Stimulated activated naive CD8-positive, alpha-beta T cell treated with anti-CD3 and anti-CD28 coated beads, Interleukin-15, amount 100 ng/mL, for 72 hours (primary cell): ENCODE results near the gene TBCA.

ENCODE experiments used
- ATAC-seq: fragments of 150-1000 bp; cut with Tn5 transposase; 2 replicates; pipeline ENCODE4 v1.10.0; 2021; ENCODE audit warnings: mild to moderate bottlenecking, moderate library complexity
- DNase-seq, 2 donors: peaks; one replicate each; pipeline ENCODE4 v3.0.0; 2021 to 2022
- H3K27ac Mint-ChIP-seq, 2 donors: one replicate each; pipeline ENCODE4 v1.8.0; 2022; ENCODE audit warnings: mild to moderate bottlenecking in 2 of 2, mixed read lengths in 2 of 2, moderate library complexity in 2 of 2
- H3K27me3 Mint-ChIP-seq: one replicate; pipeline ENCODE4 v1.8.0; 2022; ENCODE audit warnings: mixed read lengths
- H3K4me1 Mint-ChIP-seq: one replicate; pipeline ENCODE4 v1.8.0; 2022; ENCODE audit warnings: mild to moderate bottlenecking, mixed read lengths
- H3K4me3 Mint-ChIP-seq, 2 donors: one replicate each; pipeline ENCODE4 v1.8.0; 2022; ENCODE audit warnings: mild to moderate bottlenecking in 2 of 2, mixed read lengths in 2 of 2, moderate library complexity in 1 of 2
- H3K9me3 Mint-ChIP-seq, 2 donors: one replicate each; pipeline ENCODE4 v1.8.0; 2022; ENCODE audit warnings: mixed read lengths in 2 of 2

Gene TBCA

DNA sequence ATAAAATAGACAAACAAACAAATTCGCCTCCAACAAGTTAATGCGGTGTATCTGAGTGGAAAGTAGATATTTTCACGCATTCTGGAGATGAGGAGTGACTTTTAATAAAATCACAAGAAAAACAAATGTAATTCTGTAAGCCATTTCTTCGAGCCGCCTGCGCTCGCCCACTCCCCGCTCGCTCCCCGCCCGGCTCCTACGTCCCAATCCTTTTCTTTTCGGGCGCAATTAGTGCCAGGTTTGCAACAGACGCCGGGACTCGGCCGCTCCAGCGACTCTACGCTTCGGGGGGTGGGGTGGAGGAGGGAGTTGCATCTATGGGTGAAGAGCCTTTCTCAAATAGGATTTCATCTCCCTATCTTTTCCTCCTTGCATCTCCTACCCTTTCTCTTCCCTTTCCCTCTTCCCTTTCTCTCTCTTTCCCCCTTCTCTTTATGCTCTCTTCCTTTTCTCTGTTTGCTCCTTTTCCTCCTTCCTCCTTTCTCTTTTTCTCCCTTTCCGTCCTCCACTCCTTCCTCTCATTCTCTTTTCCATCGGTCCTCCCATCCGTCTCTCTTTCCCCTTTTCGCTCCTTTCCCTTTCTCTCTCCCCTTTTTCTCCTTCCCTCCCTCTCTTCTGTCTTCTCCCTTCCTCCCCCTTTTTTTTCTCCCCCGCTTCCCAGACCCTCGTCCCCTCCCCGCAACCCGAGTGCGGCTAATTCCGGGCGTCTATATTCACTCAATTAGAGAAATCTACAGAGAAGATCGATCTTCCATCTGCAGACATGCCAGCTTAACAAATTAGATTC is 131.6 kb downstream of the TBCA start:
- ATAC-seq (no peak), DNase-seq (no peak)
- H3K27ac Mint-ChIP-seq, result no peak overlapping the region
- H3K9me3 Mint-ChIP-seq, result peaks cover 5 to 18% of the 10 kb centered on the region in 2 donors
- H3K4me1 Mint-ChIP-seq, result peaks cover 39% of the 10 kb centered on the region
- peak overlapping the region; percentile 48 to 76 for H3K4me3 Mint-ChIP-seq
- H3K27me3 Mint-ChIP-seq, result peaks cover 98% of the 10 kb centered on the region

DNA sequence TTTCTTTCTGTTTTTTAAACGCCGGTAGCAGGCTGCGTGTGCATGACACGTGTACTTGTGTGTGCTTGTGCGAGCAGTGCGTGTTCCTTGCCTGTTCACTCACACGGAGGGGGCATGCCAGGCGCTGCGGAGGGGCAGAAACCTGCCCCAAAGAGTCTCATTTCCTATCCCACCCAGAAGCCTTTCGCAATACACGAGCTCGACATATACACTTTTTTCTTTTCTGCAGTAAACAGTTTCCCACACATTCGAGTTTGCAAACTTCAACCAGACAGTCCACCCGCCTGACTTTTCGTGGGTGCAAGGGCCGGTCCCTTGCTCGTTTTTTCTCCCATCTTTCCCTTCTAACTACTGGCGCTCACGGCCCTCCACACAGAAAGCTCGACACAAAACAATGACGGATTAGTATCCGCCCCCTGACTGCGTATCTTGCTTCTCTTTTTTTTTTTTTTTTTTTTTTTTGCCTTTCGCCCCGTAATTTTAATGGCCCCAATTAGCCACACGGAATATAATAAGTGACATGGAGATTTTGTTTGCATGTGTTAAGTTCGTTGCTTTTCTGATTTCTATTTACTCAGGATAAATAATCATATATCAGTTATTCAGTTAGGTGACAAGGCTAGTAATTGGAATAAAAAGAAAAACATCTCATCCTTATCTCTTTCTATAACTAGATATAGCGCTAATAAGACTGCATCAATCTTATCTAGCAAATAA is 132.3 kb downstream of the TBCA start:
- DNase-seq (no peak), ATAC-seq (no peak)
- Mint-ChIP-seq H3K27ac (no peak overlapping the region), H3K4me3 (peak overlapping the region; percentile 58 to 76), H3K9me3 (peaks cover 5 to 13% of the 10 kb centered on the region in 2 donors), H3K4me1 (peaks cover 46% of the 10 kb centered on the region), H3K27me3 (peaks cover 98% of the 10 kb centered on the region)

DNA sequence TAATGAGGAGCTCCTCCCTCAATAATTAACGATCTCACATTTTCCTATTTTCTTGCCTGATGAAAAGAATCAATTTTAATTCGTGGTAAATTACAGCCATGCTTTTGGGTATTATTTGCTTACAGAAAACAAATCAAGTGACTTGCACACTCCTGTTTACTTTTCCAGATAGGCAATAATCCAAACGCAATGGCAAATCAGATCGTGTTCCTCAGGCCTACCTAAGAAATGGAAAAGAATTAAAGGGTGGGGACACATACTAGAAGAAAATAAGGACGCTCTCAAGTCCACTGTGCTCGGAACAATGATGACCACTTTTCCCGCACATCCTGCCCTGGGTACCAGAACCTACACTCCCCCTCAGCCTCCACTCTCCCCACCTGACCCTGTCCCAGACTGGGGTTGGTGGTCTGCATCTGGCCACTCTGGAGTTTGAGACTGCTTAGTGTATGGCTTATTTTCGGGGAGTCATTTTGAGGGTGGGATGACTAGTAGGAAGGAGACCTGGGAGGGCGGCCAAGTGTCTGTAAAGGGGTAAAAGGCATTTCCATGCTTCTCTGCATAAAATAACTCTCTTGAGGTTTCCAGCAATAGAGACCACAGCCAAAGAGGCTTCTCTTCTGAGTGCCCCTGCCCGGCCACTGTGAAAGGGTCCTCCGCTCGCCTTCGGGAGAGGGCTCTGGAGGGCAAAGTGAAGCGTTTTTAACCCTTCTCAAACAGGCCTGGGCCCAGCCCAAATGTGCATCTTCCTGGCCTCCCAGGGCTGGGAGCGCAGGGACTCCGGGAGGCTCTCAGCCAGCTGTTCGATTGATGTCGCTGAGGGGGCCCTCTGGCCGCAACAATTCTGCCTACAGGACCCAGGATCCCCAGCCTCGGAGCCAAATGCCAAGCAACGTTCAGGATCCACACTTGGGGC is 133.1 kb downstream of the TBCA start:
- ATAC-seq (no peak), DNase-seq (no peak)
- peaks cover 50% of the 10 kb centered on the region for H3K4me1 Mint-ChIP-seq
- peaks cover under 1 to 7% of the 10 kb centered on the region in 2 donors for H3K9me3 Mint-ChIP-seq
- peaks cover 97% of the 10 kb centered on the region for H3K27me3 Mint-ChIP-seq
- peak overlapping the region; percentile 58 to 76 for H3K4me3 Mint-ChIP-seq
- H3K27ac Mint-ChIP-seq, result no peak overlapping the region

DNA sequence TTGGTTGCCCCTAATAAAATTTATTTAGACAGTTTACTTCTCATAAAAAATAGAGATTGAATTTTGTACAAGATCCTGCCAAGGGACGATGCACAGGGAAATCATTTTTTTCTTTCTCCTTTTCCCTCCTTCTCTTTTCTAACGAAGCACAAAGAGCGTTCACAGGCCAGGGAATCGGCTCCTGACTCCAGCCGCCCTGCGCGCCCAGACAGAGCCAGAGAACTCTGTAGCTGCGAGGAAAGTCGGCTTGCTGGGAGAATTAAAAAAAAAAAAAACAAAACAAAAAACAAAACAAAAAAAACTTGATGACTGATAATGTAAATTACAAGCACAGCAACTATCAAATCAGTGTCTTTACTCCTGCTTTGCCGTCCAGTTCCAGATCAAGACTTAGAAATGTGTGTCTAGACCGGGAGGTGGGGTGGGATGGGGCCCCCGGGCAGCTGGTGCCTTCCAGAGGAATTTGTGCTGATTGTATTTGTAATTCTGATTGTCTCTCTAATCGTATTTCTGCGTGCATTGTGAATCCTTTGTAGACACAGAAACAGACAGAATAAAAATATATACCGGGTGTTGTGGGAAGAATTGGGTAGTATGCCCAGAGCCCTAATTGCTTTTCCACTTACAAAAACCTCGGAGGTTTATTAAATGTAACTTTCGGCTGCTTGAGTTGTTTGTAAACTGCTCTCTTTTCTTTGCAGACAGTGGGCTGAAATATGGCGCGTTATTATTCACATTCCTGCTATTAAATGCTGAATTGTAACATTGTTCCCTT is 134.0 kb downstream of the TBCA start:
- ATAC-seq, result no peak
- peaks cover 0 to 12% of the 10 kb centered on the region in 2 donors for H3K9me3 Mint-ChIP-seq
- no peak for DNase-seq
- H3K27me3 Mint-ChIP-seq, result peaks cover 97% of the 10 kb centered on the region
- no peak overlapping the region for H3K27ac Mint-ChIP-seq
- H3K4me1 Mint-ChIP-seq, result peaks cover 58% of the 10 kb centered on the region
- no peak overlapping the region for H3K4me3 Mint-ChIP-seq

DNA sequence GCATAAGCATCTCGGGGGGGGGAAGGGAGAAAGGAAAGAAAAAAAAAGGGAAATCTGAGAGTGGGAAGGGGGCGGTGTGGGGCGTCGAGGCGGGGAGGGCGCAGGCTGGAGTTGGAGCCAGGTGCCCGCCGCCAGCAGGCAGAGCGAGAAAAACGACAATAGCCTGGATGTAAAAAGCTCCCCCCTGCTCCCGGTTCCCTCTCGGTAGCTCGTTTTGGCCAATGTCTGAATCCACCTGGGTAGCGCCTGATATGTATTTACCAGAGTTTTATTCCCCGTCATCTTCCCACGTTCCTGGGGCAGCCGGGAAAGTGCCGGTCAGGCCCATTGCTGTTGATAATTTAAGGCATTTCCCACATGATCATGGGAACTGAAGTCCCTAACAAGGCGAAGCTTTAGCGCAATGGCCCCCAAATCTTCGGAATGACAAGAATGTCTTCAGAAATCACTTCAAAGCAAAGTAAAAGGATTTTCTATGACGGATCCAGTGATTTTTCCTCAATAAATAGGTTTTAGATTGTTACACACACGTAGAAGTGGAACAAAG is 134.7 kb downstream of the TBCA start:
- peaks cover 97% of the 10 kb centered on the region for H3K27me3 Mint-ChIP-seq
- H3K27ac Mint-ChIP-seq, result no peak overlapping the region
- no peak overlapping the region for H3K4me3 Mint-ChIP-seq
- no peak for DNase-seq
- H3K4me1 Mint-ChIP-seq, result peaks cover 61% of the 10 kb centered on the region
- H3K9me3 Mint-ChIP-seq, result peaks cover 0 to 14% of the 10 kb centered on the region in 2 donors
- ATAC-seq, result no peak
